GM12878 (cell line): Measurements from ENCODE around the gene PSMC4. TPM values are rescaled to one million over a fixed set of nuclear protein-coding genes. Genes with fewer than 3 reads are reported as not detected.

Source experiments
- polyA plus RNA-seq, 11 experiments: library from polyadenylated mRNA; depleted of rRNA in 4 of 11; unstranded in 6 of 11; stranded (reverse) in 5 of 11; fragments of >200 nt; fragmentation: Nextera tagmentation in 4 of 11; fragmentation: Illumina TruSeq in 1 of 11; extraction: Ambion mirVana in 4 of 11; extraction: Trizol in 1 of 11; gene quantifications; 1 replicate in 1 of 11; 2 replicates in 10 of 11; pipeline versions ENCODE4 v1.2.1 to v1.2.3, GENCODE V29; 2011 to 2016; ENCODE audit warnings: inconsistent platforms in 2 of 11, missing spikeins in 2 of 11, low read depth in 1 of 11
- total RNA-seq, 4 experiments: library from RNA; depleted of rRNA in 3 of 4; stranded (reverse); fragments of >200 nt in 3 of 4; fragmentation: Illumina TruSeq in 1 of 4; extraction: Trizol in 1 of 4; gene quantifications; 2 replicates each; pipeline versions ENCODE4 v1.2.1 to v1.2.3, GENCODE V29; 2013 to 2021

The PSMC4 gene
- total and polyA plus RNA-seq, 10 of the 15 experiments (the other 5 are each of a cell fraction or from before 2014, with no cell fraction given) = 55.2 to 328 (median 127) TPM

Other genes with a start within 250 kb of the PSMC4 start
Only the 7 nearest of the 10 such genes appear.
- gene LEUTX, start 192.3 kb upstream of the PSMC4 start, total RNA-seq (2014; rRNA removed) = not detected in 2 replicates
- not detected in 2 replicates for gene LEUTX, start 192.3 kb upstream of the PSMC4 start, total RNA-seq (2014; rRNA removed; fragmentation: Illumina TruSeq; extraction: Trizol)
- not detected in 2 replicates for gene LEUTX, start 192.3 kb upstream of the PSMC4 start, total RNA-seq (2021)
- gene LEUTX, start 192.3 kb upstream of the PSMC4 start, polyA plus RNA-seq (2011; rRNA removed) = not detected in 2 replicates
- gene LEUTX, start 192.3 kb upstream of the PSMC4 start, polyA plus RNA-seq (2014; fragmentation: Illumina TruSeq; extraction: Trizol) = 0.46 TPM in 1 of 2 replicates, not detected in the other
- under 1 TPM; 0.29 to 0.40 TPM for gene LEUTX, start 192.3 kb upstream of the PSMC4 start, polyA plus RNA-seq (2014; fragmentation: Nextera tagmentation; extraction: Ambion mirVana)
- gene LEUTX, start 192.3 kb upstream of the PSMC4 start, polyA plus RNA-seq (2014; rRNA removed) = 0.33 and 0.91 TPM in 2 replicates
- under 1 TPM; 0.39 to 0.44 TPM for gene LEUTX, start 192.3 kb upstream of the PSMC4 start, polyA plus RNA-seq (2016; fragmentation: Nextera tagmentation; extraction: Ambion mirVana)
- gene DYRK1B, start 137.0 kb upstream of the PSMC4 start, total RNA-seq (2014; rRNA removed) = 2.9 and 3.6 TPM in 2 replicates
- gene DYRK1B, start 137.0 kb upstream of the PSMC4 start, total RNA-seq (2014; rRNA removed; fragmentation: Illumina TruSeq; extraction: Trizol) = 1.7 and 2.0 TPM in 2 replicates
- 8.9 and 10.2 TPM in 2 replicates for gene DYRK1B, start 137.0 kb upstream of the PSMC4 start, total RNA-seq (2021)
- gene DYRK1B, start 137.0 kb upstream of the PSMC4 start, polyA plus RNA-seq (2011; rRNA removed) = 2.7 and 2.9 TPM in 2 replicates
- 2.1 and 3.4 TPM in 2 replicates for gene DYRK1B, start 137.0 kb upstream of the PSMC4 start, polyA plus RNA-seq (2014; fragmentation: Illumina TruSeq; extraction: Trizol)
- gene DYRK1B, start 137.0 kb upstream of the PSMC4 start, polyA plus RNA-seq (2014; fragmentation: Nextera tagmentation; extraction: Ambion mirVana) = under 1 TPM in 1 of 2 experiments, not detected in 1; 0.07 TPM
- gene DYRK1B, start 137.0 kb upstream of the PSMC4 start, polyA plus RNA-seq (2014; rRNA removed) = 5.6 and 6.0 TPM in 2 replicates
- gene DYRK1B, start 137.0 kb upstream of the PSMC4 start, polyA plus RNA-seq (2016; fragmentation: Nextera tagmentation; extraction: Ambion mirVana) = 1 to 10 TPM; 2.9 to 4.3 TPM
- 323 and 343 TPM in 2 replicates for gene FBL, start 124.8 kb upstream of the PSMC4 start, total RNA-seq (2014; rRNA removed)
- 497 and 501 TPM in 2 replicates for gene FBL, start 124.8 kb upstream of the PSMC4 start, total RNA-seq (2014; rRNA removed; fragmentation: Illumina TruSeq; extraction: Trizol)
- gene FBL, start 124.8 kb upstream of the PSMC4 start, total RNA-seq (2021) = 534 and 544 TPM in 2 replicates
- 442 and 775 TPM in 2 replicates for gene FBL, start 124.8 kb upstream of the PSMC4 start, polyA plus RNA-seq (2011; rRNA removed)
- gene FBL, start 124.8 kb upstream of the PSMC4 start, polyA plus RNA-seq (2014; fragmentation: Illumina TruSeq; extraction: Trizol) = 865 and 1,083 TPM in 2 replicates
- 100 to 1,000 TPM; 156 to 460 TPM for gene FBL, start 124.8 kb upstream of the PSMC4 start, polyA plus RNA-seq (2014; fragmentation: Nextera tagmentation; extraction: Ambion mirVana)
- 568 and 589 TPM in 2 replicates for gene FBL, start 124.8 kb upstream of the PSMC4 start, polyA plus RNA-seq (2014; rRNA removed)
- 100 to 1,000 TPM; 253 to 257 TPM for gene FBL, start 124.8 kb upstream of the PSMC4 start, polyA plus RNA-seq (2016; fragmentation: Nextera tagmentation; extraction: Ambion mirVana)
- 0.38 and 0.56 TPM in 2 replicates for gene FCGBP, start 36.5 kb upstream of the PSMC4 start, total RNA-seq (2014; rRNA removed)
- gene FCGBP, start 36.5 kb upstream of the PSMC4 start, total RNA-seq (2014; rRNA removed; fragmentation: Illumina TruSeq; extraction: Trizol) = 0.41 and 0.45 TPM in 2 replicates
- gene FCGBP, start 36.5 kb upstream of the PSMC4 start, total RNA-seq (2021) = 2.6 and 3.2 TPM in 2 replicates
- 0.19 and 0.30 TPM in 2 replicates for gene FCGBP, start 36.5 kb upstream of the PSMC4 start, polyA plus RNA-seq (2011; rRNA removed)
- gene FCGBP, start 36.5 kb upstream of the PSMC4 start, polyA plus RNA-seq (2014; fragmentation: Illumina TruSeq; extraction: Trizol) = 0.19 TPM in 1 of 2 replicates, not detected in the other
- under 1 TPM in 1 of 2 experiments, not detected in 1; 0.02 TPM for gene FCGBP, start 36.5 kb upstream of the PSMC4 start, polyA plus RNA-seq (2014; fragmentation: Nextera tagmentation; extraction: Ambion mirVana)
- gene FCGBP, start 36.5 kb upstream of the PSMC4 start, polyA plus RNA-seq (2014; rRNA removed) = 0.73 and 1.0 TPM in 2 replicates
- under 1 TPM in 1 of 2 experiments, not detected in 1; 0.21 TPM for gene FCGBP, start 36.5 kb upstream of the PSMC4 start, polyA plus RNA-seq (2016; fragmentation: Nextera tagmentation; extraction: Ambion mirVana)
- gene ZNF546, start 25.9 kb downstream of the PSMC4 start, total RNA-seq (2014; rRNA removed) = 4.1 and 6.1 TPM in 2 replicates
- gene ZNF546, start 25.9 kb downstream of the PSMC4 start, total RNA-seq (2014; rRNA removed; fragmentation: Illumina TruSeq; extraction: Trizol) = 3.4 and 4.3 TPM in 2 replicates
- 3.2 and 3.3 TPM in 2 replicates for gene ZNF546, start 25.9 kb downstream of the PSMC4 start, total RNA-seq (2021)
- 3.4 and 7.0 TPM in 2 replicates for gene ZNF546, start 25.9 kb downstream of the PSMC4 start, polyA plus RNA-seq (2011; rRNA removed)
- 2.1 and 3.6 TPM in 2 replicates for gene ZNF546, start 25.9 kb downstream of the PSMC4 start, polyA plus RNA-seq (2014; fragmentation: Illumina TruSeq; extraction: Trizol)
- gene ZNF546, start 25.9 kb downstream of the PSMC4 start, polyA plus RNA-seq (2014; fragmentation: Nextera tagmentation; extraction: Ambion mirVana) = 1 to 10 TPM in 1 of 2 experiments, under 1 TPM in 1; 0.88 to 1.4 TPM
- 1.4 and 2.0 TPM in 2 replicates for gene ZNF546, start 25.9 kb downstream of the PSMC4 start, polyA plus RNA-seq (2014; rRNA removed)
- 1 to 10 TPM; 1.6 to 2.7 TPM for gene ZNF546, start 25.9 kb downstream of the PSMC4 start, polyA plus RNA-seq (2016; fragmentation: Nextera tagmentation; extraction: Ambion mirVana)
- 8.4 and 13.7 TPM in 2 replicates for gene ZNF780B, start 85.1 kb downstream of the PSMC4 start, total RNA-seq (2014; rRNA removed)
- 18.8 and 23.9 TPM in 2 replicates for gene ZNF780B, start 85.1 kb downstream of the PSMC4 start, total RNA-seq (2014; rRNA removed; fragmentation: Illumina TruSeq; extraction: Trizol)
- gene ZNF780B, start 85.1 kb downstream of the PSMC4 start, total RNA-seq (2021) = 19.0 and 20.2 TPM in 2 replicates
- 24.0 and 26.3 TPM in 2 replicates for gene ZNF780B, start 85.1 kb downstream of the PSMC4 start, polyA plus RNA-seq (2011; rRNA removed)
- 20.5 and 35.1 TPM in 2 replicates for gene ZNF780B, start 85.1 kb downstream of the PSMC4 start, polyA plus RNA-seq (2014; fragmentation: Illumina TruSeq; extraction: Trizol)
- 10 to 100 TPM in 1 of 2 experiments, 1 to 10 TPM in 1; 9.3 to 10.7 TPM for gene ZNF780B, start 85.1 kb downstream of the PSMC4 start, polyA plus RNA-seq (2014; fragmentation: Nextera tagmentation; extraction: Ambion mirVana)
- gene ZNF780B, start 85.1 kb downstream of the PSMC4 start, polyA plus RNA-seq (2014; rRNA removed) = 8.0 and 13.9 TPM in 2 replicates
- gene ZNF780B, start 85.1 kb downstream of the PSMC4 start, polyA plus RNA-seq (2016; fragmentation: Nextera tagmentation; extraction: Ambion mirVana) = 1 to 10 TPM; 7.3 to 9.0 TPM
- gene ZNF780A, start 119.8 kb downstream of the PSMC4 start, total RNA-seq (2014; rRNA removed) = 13.8 and 19.8 TPM in 2 replicates
- 19.5 and 22.8 TPM in 2 replicates for gene ZNF780A, start 119.8 kb downstream of the PSMC4 start, total RNA-seq (2014; rRNA removed; fragmentation: Illumina TruSeq; extraction: Trizol)
- 17.0 and 19.0 TPM in 2 replicates for gene ZNF780A, start 119.8 kb downstream of the PSMC4 start, total RNA-seq (2021)
- gene ZNF780A, start 119.8 kb downstream of the PSMC4 start, polyA plus RNA-seq (2011; rRNA removed) = 26.5 and 33.8 TPM in 2 replicates
- gene ZNF780A, start 119.8 kb downstream of the PSMC4 start, polyA plus RNA-seq (2014; fragmentation: Illumina TruSeq; extraction: Trizol) = 18.2 and 22.7 TPM in 2 replicates
- gene ZNF780A, start 119.8 kb downstream of the PSMC4 start, polyA plus RNA-seq (2014; fragmentation: Nextera tagmentation; extraction: Ambion mirVana) = 10 to 100 TPM; 19.6 to 27.6 TPM
- 11.4 and 16.2 TPM in 2 replicates for gene ZNF780A, start 119.8 kb downstream of the PSMC4 start, polyA plus RNA-seq (2014; rRNA removed)
- gene ZNF780A, start 119.8 kb downstream of the PSMC4 start, polyA plus RNA-seq (2016; fragmentation: Nextera tagmentation; extraction: Ambion mirVana) = 10 to 100 TPM; 10.9 to 12.0 TPM